ENCODE data around the gene PUS7L. TPM values are rescaled to one million over a fixed set of nuclear protein-coding genes. Genes with fewer than 3 reads are reported as not detected.
A peak's percentile ranks its signal among the peaks of the same experiment; 100 is the strongest.

PUS7L gene
- total and polyA plus RNA-seq, 2 of the 13 experiments (the other 11 are each of a cell fraction or from before 2014, with no cell fraction given), result 6.5 to 37.6 TPM

GRCh38 chr12:43805860-43806736, 47.5 kb upstream of the PUS7L start, which contains the start of gene TWF1 (continued):
- TF ChIP-seq GLMP (CRISPR knock-in tag; IDR thresholded peaks at IDR 0.05; ENCODE audit: borderline replicate concordance), result no peak
- TF ChIP-seq ZNF605 (CRISPR knock-in tag; IDR thresholded peaks at IDR 0.05), result no peak
- no peak for TF ChIP-seq HOXA7 (CRISPR knock-in tag; IDR thresholded peaks at IDR 0.05)
- TF ChIP-seq ZNF512 (CRISPR knock-in tag; IDR thresholded peaks at IDR 0.05), result no peak
- no peak for TF ChIP-seq STAT6 (CRISPR knock-in tag; IDR thresholded peaks at IDR 0.05; ENCODE audit: borderline replicate concordance)
- no peak for TF ChIP-seq MBNL3 (CRISPR knock-in tag; conservative IDR thresholded peaks at IDR 0.05)
- peak; percentile 23; the same call in 1 of the 2 replicates for TF ChIP-seq KDM5A (IDR thresholded peaks at IDR 0.05; ENCODE audit: borderline replicate concordance, low read length)
- TF ChIP-seq ZNF777 (CRISPR knock-in tag; IDR thresholded peaks at IDR 0.05), result peak; percentile 78
- TF ChIP-seq ZBTB42 (CRISPR knock-in tag; IDR thresholded peaks at IDR 0.05), result 0 out of 2 replicates have a peak, but pooled peaks have one; percentile 46
- peak in 1 of 2 experiments; percentile 86; a peak in 2 of 4 replicates for TF ChIP-seq HMGXB4 (CRISPR knock-in tag; IDR thresholded peaks at IDR 0.05; ENCODE audit: borderline replicate concordance in 1 of 2, low read depth in 1 of 2)
- TF ChIP-seq ZNF138 (CRISPR knock-in tag; IDR thresholded peaks at IDR 0.05; ENCODE audit: low read depth), result peak; percentile 62; the same call in 1 of the 2 replicates
- no peak for TF ChIP-seq MNT (IDR thresholded peaks at IDR 0.05)
- TF ChIP-seq JUND (CRISPR knock-in tag; IDR thresholded peaks at IDR 0.05), result no peak
- TF ChIP-seq TCF7 (IDR thresholded peaks at IDR 0.05; ENCODE audit: low read depth), result no peak
- TF ChIP-seq NCOA2 (CRISPR knock-in tag; IDR thresholded peaks at IDR 0.05), result no peak
- 0 out of 2 replicates have a peak, but pooled peaks have one; percentile 40 for TF ChIP-seq HNF1B (CRISPR knock-in tag; IDR thresholded peaks at IDR 0.05)
- no peak for TF ChIP-seq FOXM1 (CRISPR knock-in tag; IDR thresholded peaks at IDR 0.05)

Data from HepG2 (cell line).